Measurements from ENCODE around the gene RAB23.
A peak's percentile ranks its signal among the peaks of the same experiment; 100 is the strongest.
"Not testable (repeated sequence)": the region's sequence is repeated elsewhere in the genome, so short reads cannot be mapped to it uniquely, and the experiment has no call there.

Gene RAB23

GRCh38 chr6:57221936-57222742, at the start of gene RAB23:
Gene RAB23 (minus strand): TSS chr6:57222307. CDS start chr6:57210380, 11,927 bp downstream.
- DNase-seq = peak; percentile 79

- no peak for DNase-seq
Measured at GRCh38 chr6:57268294-57268640, 46.2 kb upstream of the RAB23 start.

- DNase-seq = peak; percentile 35
Measured at GRCh38 chr6:57267586-57268293, 45.6 kb upstream of the RAB23 start.

GRCh38 chr6:57265755-57266221, 43.7 kb upstream of the RAB23 start:
- DNase-seq = no peak

GRCh38 chr6:57263739-57264138, 41.6 kb upstream of the RAB23 start:
- DNase-seq = no peak

- no peak for DNase-seq
Measured at GRCh38 chr6:57262901-57263694, 41.0 kb upstream of the RAB23 start.

- DNase-seq = no peak
Measured at GRCh38 chr6:57262488-57262887, 40.4 kb upstream of the RAB23 start.

- DNase-seq = no peak
Measured at GRCh38 chr6:57261926-57262325, 39.8 kb upstream of the RAB23 start.

GRCh38 chr6:57259064-57259463, 37.0 kb upstream of the RAB23 start:
- DNase-seq = no peak

- no peak for DNase-seq
Measured at GRCh38 chr6:57257911-57258541, 35.9 kb upstream of the RAB23 start.

- no peak for DNase-seq
Measured at GRCh38 chr6:57256541-57256940, 34.4 kb upstream of the RAB23 start.

- DNase-seq = no peak
Measured at GRCh38 chr6:57255451-57256169, 33.5 kb upstream of the RAB23 start.

- no peak for DNase-seq
Measured at GRCh38 chr6:57254055-57254717, 32.1 kb upstream of the RAB23 start.

GRCh38 chr6:57252975-57253374, 30.9 kb upstream of the RAB23 start:
- DNase-seq = no peak

GRCh38 chr6:57252137-57252536, 30.0 kb upstream of the RAB23 start:
- no peak for DNase-seq

GRCh38 chr6:57250348-57250747, 28.2 kb upstream of the RAB23 start:
- no peak for DNase-seq

GRCh38 chr6:57248311-57248895, 26.3 kb upstream of the RAB23 start:
- DNase-seq = no peak

GRCh38 chr6:57247603-57248002, 25.5 kb upstream of the RAB23 start:
- no peak for DNase-seq

GRCh38 chr6:57246307-57246706, 24.2 kb upstream of the RAB23 start:
- no peak for DNase-seq

GRCh38 chr6:57243954-57244353, 21.8 kb upstream of the RAB23 start:
- no peak for DNase-seq

- DNase-seq = not testable (repeated sequence)
Measured at GRCh38 chr6:57243526-57243925, 21.4 kb upstream of the RAB23 start.
